ENCODE results near the gene CMIP.

The CMIP gene

DNA sequence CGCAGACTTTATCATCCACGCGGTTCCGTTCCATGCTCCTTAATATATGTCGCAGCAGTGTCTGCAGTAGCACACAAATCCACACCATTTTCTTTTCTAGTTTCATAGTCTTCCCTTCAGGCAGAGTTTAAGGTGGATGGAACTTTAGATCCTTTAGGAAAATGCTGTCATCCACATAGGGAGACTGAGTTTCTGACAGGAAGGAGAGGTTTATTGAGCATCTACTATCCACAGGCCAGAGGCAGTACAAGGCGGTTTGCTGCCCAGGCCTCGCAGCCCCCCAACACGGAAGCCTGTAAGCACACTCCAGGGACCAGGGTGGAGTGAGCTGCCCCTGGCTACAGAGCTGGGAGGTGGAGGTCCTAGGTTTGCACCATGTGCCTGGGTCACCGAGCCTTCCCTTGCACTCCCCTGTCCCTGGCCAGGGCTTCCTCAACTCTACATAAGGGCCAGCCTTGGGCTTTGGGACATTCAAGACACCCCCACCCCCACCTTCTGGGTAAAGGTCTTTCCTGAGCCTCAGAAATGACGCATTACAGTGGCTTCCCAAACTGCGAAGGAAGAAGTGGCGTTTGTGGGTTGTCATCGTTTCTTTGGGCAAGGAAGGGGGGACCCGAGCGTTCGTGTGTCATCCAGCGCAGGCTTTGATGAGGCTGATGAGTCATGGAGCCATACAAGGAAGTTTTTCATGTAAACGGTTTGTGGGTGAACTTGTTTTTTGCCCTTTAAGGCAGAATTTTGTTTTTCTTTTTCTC, 188.0 kb downstream of the CMIP start:
- peak; percentile 58 to 67 for DNase-seq (ENCODE audit: extremely low read depth in 1 of 2, low read depth in 1 of 2)

DNA sequence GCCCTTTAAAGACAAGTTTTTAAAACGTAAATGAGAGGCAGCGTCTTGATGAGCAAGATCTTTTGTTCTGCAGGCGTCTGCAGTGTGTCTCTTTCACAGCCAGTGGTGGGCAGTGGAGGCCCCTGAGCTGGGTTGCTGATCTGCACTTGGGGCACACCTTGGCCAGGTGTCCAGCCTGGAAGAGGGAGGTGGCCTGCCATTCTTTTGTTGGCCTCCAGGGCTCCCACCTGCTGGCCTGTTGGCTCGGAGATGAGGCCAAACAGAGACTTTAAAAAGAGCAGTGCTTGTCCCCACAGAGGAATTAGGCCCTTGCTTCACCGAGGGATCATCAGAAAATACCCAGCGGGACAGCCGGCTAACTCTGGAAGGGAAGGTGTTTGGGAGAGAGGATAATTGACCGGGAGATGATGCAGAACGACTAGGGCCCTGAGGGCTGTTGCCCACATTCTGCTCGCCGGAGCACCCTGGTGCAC, 188.6 kb downstream of the CMIP start:
- DNase-seq (ENCODE audit: extremely low read depth in 1 of 2, low read depth in 1 of 2), result peak in 1 of 2 donors; percentile 9

DNA sequence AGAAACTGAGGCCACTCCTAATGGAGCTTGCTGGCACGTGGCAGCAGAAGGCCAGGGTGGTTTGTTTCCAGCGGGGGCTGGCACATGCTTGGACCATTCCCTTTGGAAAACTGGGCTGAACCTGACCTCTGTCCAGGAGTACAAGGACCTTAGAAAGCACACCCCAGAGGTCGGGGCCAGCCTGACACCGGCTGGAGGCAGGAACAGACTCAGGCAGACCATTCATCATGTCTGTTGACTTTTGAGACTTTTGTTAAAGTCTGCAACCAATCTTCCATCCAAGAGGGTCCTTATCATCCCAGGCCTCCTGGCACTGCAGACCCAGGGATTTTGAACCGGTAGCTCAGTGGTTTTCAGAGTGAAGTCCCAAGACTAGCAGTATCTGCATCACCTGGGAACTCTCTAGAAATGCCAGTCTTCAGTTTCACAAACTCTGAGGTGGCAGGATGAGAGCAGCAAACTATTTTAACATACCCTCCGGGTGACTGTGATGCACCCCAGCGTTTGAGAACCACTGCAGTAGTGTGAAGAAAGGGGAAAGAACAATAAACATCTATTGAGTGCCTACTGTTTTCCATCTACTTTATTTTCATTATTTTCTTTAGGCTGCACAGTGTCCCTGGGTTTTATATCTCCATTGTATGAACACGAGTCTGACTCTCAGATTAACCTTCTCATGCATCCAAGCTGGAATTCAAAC, 189.2 kb downstream of the CMIP start:
- no peak for DNase-seq (ENCODE audit: extremely low read depth in 1 of 2, low read depth in 1 of 2)

DNA sequence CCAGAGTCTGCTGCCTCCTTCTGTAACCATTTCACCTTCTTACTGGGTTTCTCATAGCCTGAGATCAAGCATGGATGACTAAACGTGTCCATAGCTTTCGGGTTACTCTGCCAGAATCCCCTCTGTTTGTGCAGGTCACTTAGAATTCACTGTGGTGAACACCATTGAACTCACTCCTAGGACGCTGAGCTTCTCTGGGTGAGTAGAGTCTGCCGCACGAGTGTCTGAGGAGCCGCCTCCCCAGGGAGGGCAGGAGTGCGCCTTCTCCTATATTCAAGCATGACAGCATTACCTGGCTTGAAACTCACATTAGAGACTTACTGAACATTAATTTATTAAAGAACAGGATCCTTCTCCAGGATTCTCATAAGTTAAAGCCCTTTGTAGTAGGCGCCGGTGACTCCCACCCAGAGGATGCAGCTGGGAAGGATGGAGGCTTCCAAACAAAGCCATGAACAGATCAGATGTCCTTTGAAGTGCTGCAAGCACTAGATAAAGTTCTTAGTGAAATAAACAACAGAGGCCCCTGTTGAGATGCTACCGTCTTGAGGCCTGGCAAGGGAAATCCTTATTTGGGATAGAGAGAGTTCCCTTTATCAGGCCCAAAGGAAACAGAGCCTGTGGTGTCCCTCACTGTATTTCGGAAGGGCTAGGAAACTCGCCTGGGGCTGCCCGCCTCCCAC, 189.9 kb downstream of the CMIP start:
- no peak for DNase-seq (ENCODE audit: extremely low read depth in 1 of 2, low read depth in 1 of 2)

DNA sequence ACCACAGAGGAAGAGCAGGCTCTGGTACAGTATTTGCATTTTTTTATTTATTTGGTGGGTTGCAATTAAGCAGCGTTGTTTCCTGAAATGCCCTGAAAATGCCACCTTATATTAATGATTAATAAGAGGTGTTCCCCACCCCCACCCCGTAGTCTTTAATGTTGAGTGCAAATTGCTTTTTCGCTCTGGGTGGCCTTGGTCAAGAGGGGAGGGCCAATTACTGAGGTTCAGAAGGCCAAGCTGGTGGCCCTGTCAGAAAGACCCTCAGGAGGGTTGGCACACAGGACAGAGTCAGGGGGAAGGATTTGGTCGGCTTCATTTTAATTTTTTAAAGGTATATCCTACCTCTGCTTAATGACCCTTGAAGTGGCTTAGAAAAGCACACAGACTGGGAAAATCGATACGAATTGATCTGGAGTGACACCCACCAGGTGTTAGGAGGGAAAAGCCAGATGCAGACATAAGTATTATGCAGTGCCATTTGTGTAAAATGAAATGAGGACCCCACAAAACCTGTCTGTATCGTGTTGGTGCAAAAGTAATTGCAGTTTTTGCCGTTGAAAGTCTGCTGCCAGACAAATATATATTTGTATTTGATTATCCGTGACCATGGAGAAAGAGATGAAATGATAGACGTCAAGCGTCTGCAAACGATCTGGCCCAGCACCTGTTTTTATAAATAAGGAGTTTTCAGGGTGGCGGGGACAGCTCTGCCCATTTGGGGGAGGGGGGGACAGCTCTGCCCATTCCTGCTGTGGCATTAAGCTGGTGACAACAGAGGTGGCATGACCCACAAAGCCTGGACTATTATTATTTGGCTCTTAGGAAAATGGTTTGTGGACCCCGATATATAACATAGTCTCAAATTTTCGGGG, 190.7 kb downstream of the CMIP start:
- DNase-seq (ENCODE audit: extremely low read depth in 1 of 2, low read depth in 1 of 2), result no peak

DNA sequence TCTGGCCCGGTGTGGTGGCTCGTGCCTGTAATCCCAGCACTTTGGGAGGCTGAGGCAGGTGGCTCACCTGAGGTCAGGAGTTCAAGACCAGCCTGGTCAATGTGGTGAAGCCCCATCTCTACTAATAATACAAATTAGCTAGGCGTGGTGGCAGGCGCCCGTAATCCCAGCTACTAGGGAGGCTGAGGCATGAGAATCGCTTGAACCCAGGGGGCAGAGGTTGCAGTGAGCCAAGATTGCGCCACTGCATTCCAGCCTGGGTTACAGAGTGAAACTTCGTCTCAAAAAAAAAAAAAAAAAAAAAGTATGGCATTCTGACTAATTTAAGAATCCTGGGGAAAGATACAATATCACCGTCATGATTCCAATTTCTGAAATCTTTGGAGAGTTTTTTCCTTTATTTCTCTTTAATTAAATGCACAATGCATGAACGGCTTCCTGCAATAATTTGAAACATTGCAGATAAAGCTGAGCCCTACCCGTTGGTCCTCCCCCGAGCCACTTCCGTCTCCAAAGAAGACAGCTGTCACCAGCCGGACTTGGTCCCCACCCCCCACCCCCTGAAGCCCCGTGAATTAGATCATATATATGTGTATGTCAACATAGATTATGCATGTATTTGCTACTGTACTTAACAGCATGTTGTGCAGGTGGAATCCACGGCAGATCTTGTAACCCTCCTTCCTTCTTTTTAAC, 191.8 kb downstream of the CMIP start:
- DNase-seq (ENCODE audit: extremely low read depth in 1 of 2, low read depth in 1 of 2), result no peak

DNA sequence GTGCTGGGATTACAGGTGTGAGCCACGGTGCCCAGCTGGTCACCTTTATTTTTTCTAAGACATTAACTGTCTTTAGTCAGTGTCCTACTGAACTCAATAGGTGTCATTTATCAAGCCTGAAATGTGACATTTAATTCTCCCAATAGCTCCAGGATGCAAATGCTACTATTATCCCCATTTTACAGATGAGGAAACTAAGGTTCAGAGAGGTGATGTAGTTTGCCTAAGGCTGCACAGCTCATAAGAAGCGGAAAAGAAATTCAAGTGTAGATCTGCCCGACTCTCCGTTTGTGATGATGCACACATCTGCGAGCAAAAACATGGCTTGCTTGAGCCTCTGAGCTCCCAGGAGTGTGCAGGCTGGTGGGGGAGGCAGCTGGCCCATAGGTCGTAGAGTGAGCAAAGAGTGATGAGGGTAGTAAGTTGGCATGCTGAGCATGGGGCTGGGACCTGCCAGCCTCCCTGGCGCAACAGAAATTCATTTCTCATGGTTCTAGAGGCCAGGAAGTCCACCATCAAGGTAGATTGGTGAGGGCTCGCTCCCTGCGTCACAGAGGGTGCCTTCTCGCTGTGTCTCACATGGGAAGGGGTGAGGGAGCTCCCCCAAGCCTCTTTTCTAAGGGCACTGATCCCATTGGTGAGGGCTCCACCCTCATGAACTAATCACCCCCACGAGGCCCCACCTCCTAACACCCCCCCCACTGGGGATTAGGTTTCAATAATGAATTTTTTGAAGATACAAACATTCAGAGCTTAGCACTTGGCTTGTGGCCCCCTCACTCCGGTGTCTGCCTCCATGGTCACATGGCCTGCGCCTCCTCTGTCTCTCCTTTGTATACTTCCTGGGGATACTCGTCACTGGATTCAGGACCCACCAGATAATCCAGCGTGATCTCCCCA, 193.0 kb downstream of the CMIP start:
- DNase-seq (ENCODE audit: extremely low read depth in 1 of 2, low read depth in 1 of 2), result no peak

DNA sequence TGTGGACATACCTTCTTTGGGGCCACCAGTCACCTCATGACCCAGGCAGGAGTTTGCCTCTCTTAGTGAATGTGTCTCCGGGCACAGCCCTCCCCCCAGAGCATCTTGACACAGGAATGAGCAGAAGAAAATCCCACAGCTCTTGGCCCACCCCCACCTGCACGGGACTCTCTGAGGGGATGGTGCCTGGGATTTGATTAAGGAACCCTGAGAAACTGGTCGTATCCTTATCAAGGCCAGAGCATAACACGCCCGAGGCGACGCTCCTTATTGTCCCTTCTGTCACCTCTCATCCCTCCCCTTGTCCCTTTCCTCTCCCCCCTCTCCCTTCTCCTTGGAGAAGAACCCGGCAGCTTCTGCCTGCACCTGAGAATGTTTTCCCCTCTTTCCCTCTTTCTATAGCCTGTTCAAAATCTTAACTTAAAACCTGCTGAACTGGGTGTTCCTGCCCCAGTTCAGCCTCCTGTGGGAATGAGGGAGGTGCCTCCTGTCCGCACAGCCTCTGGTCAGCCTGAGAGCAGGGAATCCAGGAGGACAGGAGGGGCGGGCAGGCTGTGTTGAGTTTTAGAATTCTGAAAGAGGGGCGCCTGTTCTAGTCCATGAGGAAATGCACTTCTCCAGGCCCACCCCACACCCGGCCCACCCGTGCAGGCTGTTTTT, 193.8 kb downstream of the CMIP start:
- no peak for DNase-seq (ENCODE audit: extremely low read depth in 1 of 2, low read depth in 1 of 2)

DNA sequence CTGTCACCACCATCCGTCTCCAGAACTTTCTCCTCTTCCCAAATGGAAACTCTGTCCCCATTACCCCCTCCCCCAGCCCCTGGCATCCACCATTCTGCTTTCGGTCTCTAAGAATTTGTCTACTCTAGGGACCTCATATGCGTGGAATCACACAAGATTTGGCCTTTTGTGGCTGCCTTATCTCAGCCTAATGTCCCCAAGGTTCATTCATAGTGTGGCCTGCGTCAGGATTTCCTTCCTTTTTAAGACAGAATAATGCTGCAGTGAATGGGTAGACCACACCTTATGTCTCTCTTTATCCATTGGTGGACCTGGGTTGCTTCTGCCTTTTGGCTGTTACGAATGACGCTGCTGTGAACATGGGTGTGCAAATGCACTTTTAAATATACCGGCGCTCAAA, 194.7 kb downstream of the CMIP start:
- no peak for DNase-seq (ENCODE audit: extremely low read depth in 1 of 2, low read depth in 1 of 2)

DNA sequence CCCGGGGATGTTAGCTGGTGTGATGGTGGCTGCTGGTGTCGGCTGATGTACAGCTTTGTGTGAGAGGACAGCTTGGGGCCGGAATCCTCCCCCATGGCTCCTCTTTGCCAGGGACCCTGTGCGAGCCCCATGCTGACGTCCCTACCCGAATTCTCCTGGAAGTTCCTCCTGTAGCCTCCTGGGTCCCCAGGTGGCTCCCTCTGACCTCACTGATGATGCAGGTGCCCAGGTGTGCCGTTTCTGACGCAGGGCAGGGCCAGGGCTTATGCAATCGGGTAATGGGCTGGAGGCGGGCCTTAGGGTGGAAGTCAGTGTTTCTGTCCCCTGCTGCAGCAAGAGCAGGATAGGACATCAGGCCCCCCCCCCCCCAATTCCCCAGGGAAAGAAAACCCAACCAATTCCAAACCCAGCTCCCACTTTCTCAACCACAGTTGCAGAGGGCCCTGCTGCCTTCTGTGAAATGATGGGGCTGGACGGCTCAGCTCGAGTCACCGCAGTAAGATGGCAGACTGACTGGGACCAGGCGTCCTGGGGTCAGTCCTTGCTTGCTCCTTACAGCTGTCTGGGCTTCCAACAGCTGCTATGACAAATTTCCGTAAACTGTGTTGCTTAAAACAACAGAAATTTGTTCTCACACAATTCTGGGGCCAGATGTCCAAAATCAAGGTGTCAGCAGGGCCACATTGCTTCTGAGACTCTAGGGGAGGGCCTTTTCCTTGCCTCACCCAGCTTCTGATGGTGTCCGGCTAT, 195.5 kb downstream of the CMIP start:
- no peak for DNase-seq (ENCODE audit: extremely low read depth in 1 of 2, low read depth in 1 of 2)

DNA sequence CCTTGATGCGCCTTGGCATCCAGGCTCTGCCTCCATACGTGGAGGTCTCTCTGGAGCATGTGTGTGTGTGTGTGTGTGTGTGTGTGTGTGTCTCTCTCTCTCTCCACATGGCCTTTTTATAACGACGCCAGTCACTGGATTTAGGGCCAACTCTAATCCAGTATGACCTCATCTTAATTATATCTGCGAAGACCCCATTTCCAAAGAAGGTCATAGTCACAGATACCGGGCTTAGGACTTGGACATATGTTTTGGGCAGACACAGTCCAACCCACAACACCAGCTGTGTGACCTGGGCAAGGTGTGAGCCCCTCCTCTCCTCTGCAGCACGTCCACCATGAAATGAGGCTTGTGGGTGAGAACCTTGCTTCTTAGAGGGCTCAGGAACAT, 196.1 kb downstream of the CMIP start:
- no peak for DNase-seq (ENCODE audit: extremely low read depth in 1 of 2, low read depth in 1 of 2)

DNA sequence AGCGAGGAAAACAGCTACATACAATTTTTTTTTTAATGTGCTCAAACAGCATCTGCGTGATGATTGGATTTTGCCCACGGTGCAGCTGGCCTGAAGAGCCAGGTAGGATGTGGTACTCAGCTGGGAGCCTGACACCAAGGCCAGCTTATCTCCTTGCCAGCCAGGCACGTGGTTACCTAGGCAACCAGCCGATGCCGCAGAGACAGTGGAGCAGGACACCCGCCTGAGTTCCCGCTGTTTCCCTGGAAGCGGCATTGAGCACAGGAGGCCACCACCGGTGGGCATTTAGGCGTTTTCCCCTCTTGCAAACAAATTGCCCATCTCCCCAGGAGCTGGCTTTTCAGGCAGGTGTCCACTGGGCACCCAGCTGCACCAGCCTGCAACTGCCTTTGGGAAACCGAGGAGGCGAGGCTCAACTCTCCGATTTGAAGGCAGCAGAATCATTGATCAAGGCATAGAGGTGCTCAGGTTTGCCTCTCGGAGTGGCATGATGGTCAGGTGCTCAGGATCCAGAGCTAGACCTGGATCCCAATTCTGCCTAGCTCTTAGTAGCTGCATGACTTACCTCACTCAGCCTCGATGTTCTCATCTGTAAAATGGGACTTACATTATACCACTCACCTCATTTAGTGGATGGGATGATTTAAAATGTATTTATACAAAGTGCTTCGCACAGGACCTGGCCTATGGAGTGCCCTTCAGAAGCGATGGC, 196.9 kb downstream of the CMIP start:
- no peak for DNase-seq (ENCODE audit: extremely low read depth in 1 of 2, low read depth in 1 of 2)

DNA sequence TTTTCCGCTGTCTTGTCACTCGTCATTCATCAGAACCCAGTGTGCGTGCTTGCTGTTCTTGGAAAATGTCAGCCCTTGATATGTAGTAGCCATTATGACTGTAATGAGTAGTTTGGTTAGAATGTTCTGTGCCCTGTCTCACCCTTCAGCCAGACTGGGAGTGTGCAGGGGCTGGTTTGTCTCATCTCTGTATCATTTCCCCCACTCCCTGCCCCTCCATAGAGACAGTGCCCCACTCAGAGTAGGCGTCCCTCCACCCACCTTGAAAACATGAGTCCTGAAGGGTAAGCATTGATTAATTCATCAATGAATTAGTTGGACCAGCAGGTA, 197.5 kb downstream of the CMIP start:
- DNase-seq (ENCODE audit: extremely low read depth in 1 of 2, low read depth in 1 of 2), result no peak

DNA sequence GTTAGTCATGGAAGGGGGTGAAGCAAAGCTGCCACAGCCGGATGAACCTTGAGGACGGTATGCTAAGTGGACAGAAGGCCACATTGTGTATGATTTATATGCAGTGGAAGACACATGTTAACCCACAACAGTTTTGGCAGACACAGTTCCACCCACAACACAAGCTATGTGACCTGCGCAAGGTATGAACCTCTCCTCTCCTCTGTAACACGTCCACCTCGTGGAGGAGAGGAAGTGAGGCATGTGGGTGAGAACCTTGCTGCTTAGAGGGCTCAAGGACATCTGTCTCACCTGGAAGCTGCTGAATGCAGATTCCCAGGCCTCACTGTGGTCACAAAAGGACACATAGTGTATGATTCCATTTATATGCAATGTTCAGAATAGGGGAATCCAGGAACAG, 198.3 kb downstream of the CMIP start:
- DNase-seq (ENCODE audit: extremely low read depth in 1 of 2, low read depth in 1 of 2), result no peak

DNA sequence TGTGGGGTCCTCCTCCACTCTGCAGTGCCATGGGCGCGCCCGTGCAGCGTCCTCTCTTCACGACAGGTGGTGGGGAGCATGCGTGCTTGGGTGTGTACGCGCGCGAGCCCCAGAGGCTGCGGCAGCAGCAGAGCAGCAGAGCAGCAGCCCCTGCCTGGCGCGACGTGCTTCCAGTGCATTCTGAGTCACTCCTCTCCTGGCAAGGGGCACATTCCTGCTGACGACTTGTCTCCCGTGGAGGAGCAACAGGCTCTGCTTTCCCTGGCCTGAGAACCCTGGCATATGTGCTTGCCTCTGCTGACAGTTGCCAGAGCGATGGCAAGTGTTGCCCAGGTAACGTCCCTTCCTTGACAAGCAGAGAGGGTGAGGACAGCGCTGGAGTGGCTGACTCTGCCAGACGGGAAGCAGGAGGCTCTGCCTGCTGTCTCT, 200.7 kb downstream of the CMIP start:
- DNase-seq (ENCODE audit: extremely low read depth in 1 of 2, low read depth in 1 of 2), result no peak

DNA sequence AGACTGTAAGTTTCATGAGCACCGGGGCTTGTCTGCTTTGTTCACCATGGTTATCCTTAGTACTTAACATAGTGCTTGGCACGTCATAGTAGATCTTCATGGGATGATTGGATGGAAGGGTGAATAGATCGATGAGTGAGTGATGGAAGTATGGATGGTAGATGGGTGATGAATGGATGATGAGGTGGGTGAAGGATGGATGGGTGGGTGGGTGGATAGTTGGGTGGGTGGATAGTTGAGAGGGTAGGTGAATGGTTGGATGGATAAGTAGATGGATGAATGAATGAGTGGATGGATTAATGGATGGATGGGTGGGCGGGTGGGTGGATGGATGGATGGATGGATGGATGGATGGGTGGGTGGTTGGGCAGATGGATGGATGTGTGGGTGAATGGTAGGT, 201.3 kb downstream of the CMIP start:
- DNase-seq (ENCODE audit: extremely low read depth in 1 of 2, low read depth in 1 of 2), result no peak

DNA sequence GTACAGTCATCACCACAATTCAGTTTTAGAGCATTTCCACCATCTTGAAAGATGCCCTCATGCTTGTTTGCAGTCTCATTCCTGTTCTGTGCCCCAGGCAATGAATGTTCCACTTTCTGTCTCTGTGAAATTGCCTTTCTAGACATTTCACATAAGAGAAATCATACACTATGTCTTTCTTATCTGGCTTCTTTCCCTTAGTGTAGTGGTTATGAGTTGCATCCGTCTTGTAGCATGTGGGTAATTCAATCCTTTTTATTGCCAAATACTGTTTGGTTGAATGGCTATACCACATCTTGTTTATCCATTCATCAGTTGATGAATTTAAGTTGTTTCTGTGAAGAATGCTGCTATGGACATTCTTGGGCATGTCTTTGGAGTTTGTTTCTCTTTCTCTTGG, 202.0 kb downstream of the CMIP start:
- DNase-seq (ENCODE audit: extremely low read depth in 1 of 2, low read depth in 1 of 2), result no peak

DNA sequence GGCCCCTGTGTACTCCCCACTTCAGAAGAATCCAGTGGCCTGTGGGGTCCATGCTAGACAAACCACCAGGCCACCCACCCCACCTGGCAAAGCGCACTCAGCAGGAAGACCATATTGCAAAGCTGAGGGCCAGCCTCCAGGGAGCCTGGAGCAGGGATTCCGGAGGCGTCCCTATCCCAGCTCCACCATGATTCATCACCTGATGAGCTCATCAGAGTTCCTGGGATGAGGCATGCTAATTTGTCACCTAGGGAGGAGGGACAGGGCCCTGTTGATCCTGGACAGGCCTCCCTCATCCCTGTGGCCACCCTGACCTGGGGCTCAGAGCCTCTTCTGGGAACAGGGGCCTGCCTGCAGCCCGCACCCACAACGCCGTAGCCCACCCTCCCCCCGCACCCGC, 202.9 kb downstream of the CMIP start:
- no peak for DNase-seq (ENCODE audit: extremely low read depth in 1 of 2, low read depth in 1 of 2)
